ENCODE data around the gene SERINC1. TPM values are rescaled to one million over a fixed set of nuclear protein-coding genes. Genes with fewer than 3 reads are reported as not detected.

The SERINC1 gene
- total and polyA plus RNA-seq, 2 of the 4 experiments (the other 2 are of a cell fraction): 79.8 to 123 TPM

- intact Hi-C loops (cut with micrococcal nuclease) (no loop called here), dilution Hi-C loops (cut with HindIII; ENCODE audit: low sequenced_read_pairs, unreplicated experiment) (no loop called here), in situ Hi-C loops (cut with MboI; ENCODE audit: low sequenced_read_pairs) (no loop called here)
- Histone ChIP-seq H2AK9ac (replicated peaks; ENCODE audit: low read depth, low read length, poor library complexity) (no peak overlapping the region), H4K91ac (ENCODE audit: insufficient read depth, low read depth, low read length) (no peak overlapping the region), H3K79me1 (ENCODE audit: low read depth in 1 of 2, low read length in 2 of 2) (peaks cover 8 to 13% of the 10 kb centered on the region in 2 experiments; a peak in 3 of 4 replicates), H3K36me3 (ENCODE audit: control insufficient read depth, insufficient read depth, low read length) (peaks cover 24% of the 10 kb centered on the region), H4K8ac (ENCODE audit: low read depth in 2 of 2, low read length in 2 of 2) (no peak overlapping the region), H2AFZ (replicated peaks; ENCODE audit: low read length, poor library complexity) (no peak overlapping the region), H4K5ac (ENCODE audit: low read depth, low read length) (no peak overlapping the region), H2BK20ac (ENCODE audit: low read depth, low read length) (no peak overlapping the region), H3K27me3 (ENCODE audit: control insufficient read depth, insufficient read depth, low read length) (no peaks in the 10 kb centered on the region), H3K56ac (ENCODE audit: extremely low read depth, insufficient read depth, low read length) (no peak overlapping the region), H2AK5ac (ENCODE audit: low read depth, low read length) (no peak overlapping the region), H3K9ac (ENCODE audit: low read depth, low read length) (no peak overlapping the region), H3K4ac (ENCODE audit: low read depth, low read length) (no peak overlapping the region), H2BK120ac (ENCODE audit: low read depth, low read length) (no peak overlapping the region), H2BK15ac (ENCODE audit: low read depth, low read length) (no peak overlapping the region), H4K20me1 (ENCODE audit: insufficient read depth, low read length) (no peaks in the 10 kb centered on the region), H3K4me3 (ENCODE audit: insufficient read depth, low read depth, low read length) (no peak overlapping the region), H3K14ac (replicated peaks; ENCODE audit: low read depth, low read length) (no peak overlapping the region), H3K23ac (ENCODE audit: low read depth, low read length) (no peak overlapping the region), H3K18ac (ENCODE audit: low read depth, low read length) (no peak overlapping the region), H3K9me1 (ENCODE audit: insufficient read depth, low read length) (no peaks in the 10 kb centered on the region), H3K4me1 (ENCODE audit: control insufficient read depth, insufficient read depth, low read length) (0 out of 2 replicates have a peak, but pooled peaks cover 2% of the 10 kb centered on the region), H3K9me3 (ENCODE audit: control insufficient read depth, insufficient read depth, low read length) (peaks cover 3% of the 10 kb centered on the region; the same call in 1 of the 2 replicates), H3K27ac (ENCODE audit: insufficient read depth, low read length) (no peak overlapping the region), H2BK5ac (ENCODE audit: low read depth, low read length, poor library complexity, severe bottlenecking) (no peak overlapping the region), H3K4me2 (ENCODE audit: low read depth, low read length) (no peak overlapping the region)
- CTCF ChIA-PET: no interaction called here
- POLR2A ChIA-PET (ENCODE audit: unreplicated experiment): no interaction called here
- ATAC-seq (ENCODE audit: low read depth) (no peak), DNase-seq (no peak)
- TF ChIP-seq RCOR1 (IDR thresholded peaks at IDR 0.05; ENCODE audit: insufficient replicate concordance, low read length) (no peak), MAZ (IDR thresholded peaks at IDR 0.05; ENCODE audit: borderline replicate concordance, low read depth, low read length) (no peak), FOS (IDR thresholded peaks at IDR 0.05; ENCODE audit: low read depth, low read length) (no peak), POLR2A (IDR thresholded peaks at IDR 0.05; ENCODE audit: low read depth, low read length) (no peak), RFX5 (IDR thresholded peaks at IDR 0.05; ENCODE audit: low read depth, low read length) (no peak), NFE2L2 (IDR thresholded peaks at IDR 0.05; ENCODE audit: low read depth, low read length) (no peak), MAFK (IDR thresholded peaks at IDR 0.05; ENCODE audit: low read depth, low read length) (no peak), RAD21 (IDR thresholded peaks at IDR 0.05; ENCODE audit: low read length) (no peak), CHD1 (IDR thresholded peaks at IDR 0.05; ENCODE audit: low read depth, low read length) (no peak)
- TF ChIP-seq, protein P1, sequence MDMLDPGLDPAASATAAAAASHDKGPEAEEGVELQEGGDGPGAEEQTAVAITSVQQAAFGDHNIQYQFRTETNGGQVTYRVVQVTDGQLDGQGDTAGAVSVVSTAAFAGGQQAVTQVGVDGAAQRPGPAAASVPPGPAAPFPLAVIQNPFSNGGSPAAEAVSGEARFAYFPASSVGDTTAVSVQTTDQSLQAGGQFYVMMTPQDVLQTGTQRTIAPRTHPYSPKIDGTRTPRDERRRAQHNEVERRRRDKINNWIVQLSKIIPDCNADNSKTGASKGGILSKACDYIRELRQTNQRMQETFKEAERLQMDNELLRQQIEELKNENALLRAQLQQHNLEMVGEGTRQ (IDR thresholded peaks at IDR 0.05; ENCODE audit: low read depth, low read length): no peak
- TF ChIP-seq, protein P2, sequence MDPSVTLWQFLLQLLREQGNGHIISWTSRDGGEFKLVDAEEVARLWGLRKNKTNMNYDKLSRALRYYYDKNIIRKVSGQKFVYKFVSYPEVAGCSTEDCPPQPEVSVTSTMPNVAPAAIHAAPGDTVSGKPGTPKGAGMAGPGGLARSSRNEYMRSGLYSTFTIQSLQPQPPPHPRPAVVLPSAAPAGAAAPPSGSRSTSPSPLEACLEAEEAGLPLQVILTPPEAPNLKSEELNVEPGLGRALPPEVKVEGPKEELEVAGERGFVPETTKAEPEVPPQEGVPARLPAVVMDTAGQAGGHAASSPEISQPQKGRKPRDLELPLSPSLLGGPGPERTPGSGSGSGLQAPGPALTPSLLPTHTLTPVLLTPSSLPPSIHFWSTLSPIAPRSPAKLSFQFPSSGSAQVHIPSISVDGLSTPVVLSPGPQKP (IDR thresholded peaks at IDR 0.05; ENCODE audit: borderline replicate concordance, low read depth, low read length): no peak
- TF ChIP-seq, protein P3, sequence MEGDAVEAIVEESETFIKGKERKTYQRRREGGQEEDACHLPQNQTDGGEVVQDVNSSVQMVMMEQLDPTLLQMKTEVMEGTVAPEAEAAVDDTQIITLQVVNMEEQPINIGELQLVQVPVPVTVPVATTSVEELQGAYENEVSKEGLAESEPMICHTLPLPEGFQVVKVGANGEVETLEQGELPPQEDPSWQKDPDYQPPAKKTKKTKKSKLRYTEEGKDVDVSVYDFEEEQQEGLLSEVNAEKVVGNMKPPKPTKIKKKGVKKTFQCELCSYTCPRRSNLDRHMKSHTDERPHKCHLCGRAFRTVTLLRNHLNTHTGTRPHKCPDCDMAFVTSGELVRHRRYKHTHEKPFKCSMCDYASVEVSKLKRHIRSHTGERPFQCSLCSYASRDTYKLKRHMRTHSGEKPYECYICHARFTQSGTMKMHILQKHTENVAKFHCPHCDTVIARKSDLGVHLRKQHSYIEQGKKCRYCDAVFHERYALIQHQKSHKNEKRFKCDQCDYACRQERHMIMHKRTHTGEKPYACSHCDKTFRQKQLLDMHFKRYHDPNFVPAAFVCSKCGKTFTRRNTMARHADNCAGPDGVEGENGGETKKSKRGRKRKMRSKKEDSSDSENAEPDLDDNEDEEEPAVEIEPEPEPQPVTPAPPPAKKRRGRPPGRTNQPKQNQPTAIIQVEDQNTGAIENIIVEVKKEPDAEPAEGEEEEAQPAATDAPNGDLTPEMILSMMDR (conservative IDR thresholded peaks at IDR 0.05; ENCODE audit: low read depth, low read length): no peak
- BruUV-seq (replicated peaks): no TSS peak
- WGBS, 2 experiments (ENCODE audit: extremely low coverage in 2 of 2, insufficient read length in 1 of 2): no CpG with 5 or more reads among the region's 1 CpG
Measured at GRCh38 chr6:122438975-122439374, 32.6 kb downstream of the SERINC1 start.
